ENCODE data around the gene LRP1B.

LRP1B gene

GRCh38 chr2:141348481-141348880 is 782.3 kb downstream of the LRP1B start:
- FAIRE-seq, result no peak

GRCh38 chr2:141341444-141341843 is 789.4 kb downstream of the LRP1B start:
- FAIRE-seq, result no peak
- peak; percentile 12 for DNase-seq (ENCODE audit: low spot score)

More at GRCh38 chr2:141348481-141348880, 782.3 kb downstream of the LRP1B start:
- DNase-seq (ENCODE audit: low spot score), result no peak

- no peak for FAIRE-seq
- DNase-seq (ENCODE audit: low spot score), result peak; percentile 2
These were observed 799.7 kb downstream of the LRP1B start for GRCh38 chr2:141331127-141331526.

- DNase-seq (ENCODE audit: low spot score) (no peak), FAIRE-seq (no peak)
These were observed 800.9 kb downstream of the LRP1B start for GRCh38 chr2:141329964-141330363.

DNA sequence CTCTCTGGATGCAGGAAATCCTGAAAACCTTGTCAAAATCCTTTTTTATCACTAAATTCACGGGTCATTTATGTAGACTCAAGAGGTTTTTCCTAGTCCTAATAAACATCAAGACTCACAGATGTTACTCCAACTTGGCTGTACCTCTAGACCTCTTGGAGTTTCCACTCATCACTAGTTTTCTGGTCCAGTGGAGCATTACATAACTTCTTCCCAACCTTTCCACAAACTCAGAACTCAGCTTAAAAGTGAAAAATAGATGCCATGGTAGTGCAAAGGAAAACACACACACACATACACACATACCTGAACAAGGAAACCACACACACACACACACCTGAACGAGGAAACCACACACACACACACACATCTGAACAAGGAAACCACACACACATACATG is 807.2 kb downstream of the LRP1B start:
- FAIRE-seq (no peak), DNase-seq (ENCODE audit: low spot score) (no peak)

DNA sequence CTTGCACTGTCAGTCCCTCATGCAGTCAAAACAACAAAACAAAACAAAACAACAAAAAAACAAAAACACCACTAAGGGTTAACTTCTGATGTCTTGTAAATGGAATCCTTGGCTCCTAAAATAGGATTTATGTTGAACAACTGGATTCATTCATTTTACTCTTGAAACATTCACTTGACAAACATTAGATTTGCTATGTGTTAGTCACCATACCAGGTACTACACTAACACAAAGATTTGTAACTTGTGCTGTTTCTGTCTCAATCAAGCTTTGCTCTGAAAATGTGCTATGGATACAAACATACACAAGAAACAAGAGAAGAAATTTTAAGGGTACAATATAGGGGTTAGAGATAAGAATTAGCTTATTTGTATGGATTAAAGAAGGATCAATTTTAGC is 812.8 kb downstream of the LRP1B start:
- DNase-seq (ENCODE audit: low spot score) (no peak), FAIRE-seq (no peak)

DNA sequence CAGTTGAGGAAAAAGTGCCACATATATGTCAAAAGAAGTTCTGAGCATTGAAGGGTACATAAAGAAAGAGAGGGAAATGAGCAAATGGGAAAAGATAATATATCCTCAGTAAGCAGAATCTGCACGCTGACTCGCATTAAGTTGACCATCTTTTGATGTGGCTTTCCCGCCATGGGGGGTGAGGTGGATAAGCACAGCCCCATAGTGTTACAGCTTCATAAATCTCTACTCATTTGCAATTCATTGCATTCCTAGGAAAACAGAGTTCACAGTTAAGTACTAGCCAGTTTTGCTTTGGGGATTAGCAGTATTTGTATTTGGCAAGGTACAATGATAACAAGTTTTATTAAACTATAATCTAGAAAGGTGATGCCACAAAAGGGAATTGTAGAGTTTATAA is 814.2 kb downstream of the LRP1B start:
- FAIRE-seq (no peak), DNase-seq (ENCODE audit: low spot score) (no peak)

DNA sequence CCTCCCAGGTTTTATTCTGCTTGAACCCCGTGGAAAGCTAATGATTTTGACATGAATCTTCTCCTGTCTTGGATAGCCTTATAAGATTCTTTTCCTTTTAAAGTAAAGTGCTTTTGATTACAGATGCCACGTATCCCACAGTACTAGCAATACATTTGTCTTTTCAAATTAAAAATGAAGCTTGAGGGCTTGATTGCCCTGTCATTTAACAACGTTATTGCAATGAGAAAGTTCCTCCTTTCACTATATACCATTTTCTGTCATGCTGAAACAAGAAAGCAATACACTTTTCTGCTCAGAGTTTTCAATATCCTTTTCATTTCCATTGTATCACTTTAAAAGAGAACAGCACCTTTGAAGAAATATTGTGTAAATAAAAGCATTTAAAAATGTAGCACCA is 814.7 kb downstream of the LRP1B start:
- FAIRE-seq (no peak), DNase-seq (ENCODE audit: low spot score) (no peak)

DNA sequence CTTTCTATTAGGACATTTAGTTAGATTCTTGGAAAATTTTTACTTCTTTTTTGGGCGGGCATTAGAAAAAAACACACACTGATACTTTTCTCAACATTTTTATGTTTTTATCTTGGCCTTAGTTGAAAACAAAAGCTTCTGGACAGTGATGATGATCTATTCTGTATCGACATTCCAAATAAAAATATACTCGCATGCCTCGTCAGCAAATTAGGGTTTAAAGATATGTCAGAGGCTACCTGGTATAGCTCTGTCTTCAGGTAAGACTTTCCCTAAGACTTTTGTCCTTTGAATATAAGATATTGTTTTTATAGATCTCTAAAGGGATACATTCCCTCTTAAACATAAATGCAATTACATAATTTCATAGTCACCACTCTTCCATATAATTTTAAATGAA is 816.8 kb downstream of the LRP1B start:
- DNase-seq (ENCODE audit: low spot score) (no peak), FAIRE-seq (no peak)

DNA sequence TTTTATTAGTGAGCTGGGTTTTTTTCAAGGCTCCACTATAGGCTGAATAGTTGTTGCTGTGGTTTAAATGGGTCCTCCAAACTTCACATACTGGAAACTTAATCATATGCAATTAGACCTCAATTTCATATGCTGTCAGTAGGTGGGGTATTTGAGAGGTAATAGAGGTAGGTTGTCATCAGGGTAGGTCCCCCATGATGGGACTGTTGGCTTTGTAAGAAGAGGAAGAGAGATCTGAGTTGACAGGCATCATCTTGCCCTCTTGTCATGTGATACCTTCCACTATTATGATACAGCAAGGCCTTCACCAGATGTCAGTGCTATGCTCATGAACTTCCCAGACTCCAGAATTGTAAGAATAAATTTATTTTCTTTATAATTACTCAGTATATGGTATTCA is 819.4 kb downstream of the LRP1B start:
- DNase-seq (ENCODE audit: low spot score) (no peak), FAIRE-seq (no peak)

- no peak for DNase-seq (ENCODE audit: low spot score)
- no peak for FAIRE-seq
These were observed 824.4 kb downstream of the LRP1B start for GRCh38 chr2:141306368-141306767.

- FAIRE-seq (no peak), DNase-seq (ENCODE audit: low spot score) (no peak)
These were observed 829.3 kb downstream of the LRP1B start for GRCh38 chr2:141301551-141301950.

DNA sequence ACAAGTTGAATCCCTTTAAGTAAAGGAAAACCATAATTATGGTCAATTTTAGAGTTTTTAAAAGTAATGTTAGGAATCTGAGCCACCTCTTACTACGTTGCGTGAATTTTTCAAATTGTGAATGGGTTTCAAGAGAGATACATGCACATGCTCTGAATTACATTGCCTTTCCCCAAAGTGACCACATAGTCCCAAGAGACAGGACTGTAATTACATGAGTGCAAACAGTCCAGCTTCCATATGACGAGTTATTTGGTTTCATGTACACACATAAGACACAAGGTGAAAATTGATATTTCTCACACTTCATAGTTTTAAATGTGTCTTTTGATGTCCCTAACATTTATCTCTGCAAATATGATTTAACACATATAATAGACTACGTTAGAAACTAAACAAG is 850.8 kb downstream of the LRP1B start:
- no peak for FAIRE-seq
- no peak for DNase-seq (ENCODE audit: low spot score)

- no peak for FAIRE-seq
These were observed 859.5 kb downstream of the LRP1B start for GRCh38 chr2:141271346-141271745.

GRCh38 chr2:141264848-141265247 is 866.0 kb downstream of the LRP1B start:
- DNase-seq (ENCODE audit: low spot score) (no peak), FAIRE-seq (no peak)

More at GRCh38 chr2:141271346-141271745, 859.5 kb downstream of the LRP1B start:
- DNase-seq (ENCODE audit: low spot score), result no peak

- FAIRE-seq, result no peak
- no peak for DNase-seq (ENCODE audit: low spot score)
These were observed 869.9 kb downstream of the LRP1B start for GRCh38 chr2:141260911-141261310.

DNA sequence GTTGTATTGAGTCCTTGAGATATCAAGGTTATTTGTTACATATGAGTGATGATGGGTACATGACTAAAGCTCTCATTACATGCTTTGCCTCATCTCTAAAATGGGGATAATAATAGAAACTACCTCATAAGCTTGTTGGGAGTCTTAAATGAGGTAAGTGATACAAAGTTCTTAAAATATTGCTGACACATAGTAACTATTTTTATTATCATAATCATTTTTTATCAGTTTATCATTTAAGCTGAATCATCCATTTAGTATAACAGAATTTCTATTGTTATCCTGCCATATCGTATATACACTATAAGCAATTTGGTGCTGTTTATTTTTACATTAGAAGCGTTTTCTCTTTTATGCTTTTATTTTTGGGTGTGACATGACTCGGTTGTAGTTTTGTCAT is 871.1 kb downstream of the LRP1B start:
- FAIRE-seq (no peak), DNase-seq (ENCODE audit: low spot score) (no peak)

DNA sequence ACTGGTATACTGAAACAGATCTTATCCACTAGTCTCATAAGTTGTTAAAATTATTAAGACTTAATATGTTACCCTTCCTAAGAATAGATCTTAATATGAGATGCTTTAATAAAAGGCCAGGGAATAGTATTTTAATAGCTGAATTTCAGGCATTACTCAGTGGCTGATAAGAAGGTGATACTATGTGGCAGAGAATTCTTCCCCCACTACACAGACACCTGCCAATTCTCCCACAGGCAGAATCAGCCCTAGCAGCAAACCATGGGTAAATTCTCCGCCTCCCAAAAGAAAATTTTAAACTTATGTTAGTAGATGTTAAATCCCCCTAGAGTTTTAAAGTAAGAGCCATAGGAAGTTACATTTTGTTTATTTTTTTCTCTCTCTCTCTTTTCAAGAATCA is 888.8 kb downstream of the LRP1B start:
- FAIRE-seq (no peak), DNase-seq (ENCODE audit: low spot score) (no peak)

- DNase-seq (ENCODE audit: low spot score), result no peak
- no peak for FAIRE-seq
These were observed 904.3 kb downstream of the LRP1B start for GRCh38 chr2:141226560-141226959.

- no peak for FAIRE-seq
- DNase-seq (ENCODE audit: low spot score), result no peak
These were observed 923.8 kb downstream of the LRP1B start for GRCh38 chr2:141207036-141207385.

DNA sequence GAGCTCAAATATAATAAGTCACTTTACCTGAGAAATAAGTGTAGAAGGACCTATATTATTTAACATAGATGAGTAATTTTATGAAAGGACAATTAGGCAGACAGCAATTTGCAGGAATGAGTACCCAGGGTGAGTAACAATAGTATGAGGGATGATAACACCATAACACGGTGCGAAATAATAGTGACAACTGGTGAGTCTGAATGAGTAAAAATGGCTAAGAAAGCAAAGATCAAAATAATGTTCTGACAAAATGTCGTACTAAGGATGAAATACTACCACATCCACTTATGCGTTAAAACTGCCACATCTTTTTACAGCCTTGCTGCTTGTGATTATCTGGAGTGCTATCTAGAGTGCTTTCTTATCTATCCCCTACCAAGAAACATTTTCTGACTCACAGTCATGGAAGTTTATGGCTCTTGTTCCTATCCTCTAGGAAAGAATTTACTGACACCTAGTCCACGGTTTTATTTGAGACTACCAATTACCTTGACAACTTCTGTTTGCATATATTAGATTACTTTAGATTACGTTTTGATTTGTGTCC is 929.7 kb downstream of the LRP1B start:
- no peak for DNase-seq (ENCODE audit: low spot score)
- no peak for FAIRE-seq

DNA sequence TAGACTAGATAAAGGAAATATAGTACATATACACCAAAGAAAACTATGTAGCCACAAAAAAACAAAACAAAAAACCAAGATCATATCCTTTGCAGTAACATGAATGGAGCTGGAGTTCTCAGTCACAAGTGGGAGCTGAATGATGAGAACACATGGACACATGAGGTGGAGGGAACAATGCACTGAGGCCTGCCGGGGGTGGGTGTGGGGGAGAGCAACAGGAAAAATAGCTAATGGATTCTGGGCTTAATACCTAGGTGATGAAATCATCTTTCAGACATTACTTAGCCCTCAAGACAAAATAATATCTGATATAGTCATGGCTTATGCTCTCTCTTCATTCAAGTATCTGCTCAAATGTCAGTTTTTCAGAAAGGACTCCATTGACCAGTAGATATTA is 930.6 kb downstream of the LRP1B start:
- no peak for FAIRE-seq

DNA sequence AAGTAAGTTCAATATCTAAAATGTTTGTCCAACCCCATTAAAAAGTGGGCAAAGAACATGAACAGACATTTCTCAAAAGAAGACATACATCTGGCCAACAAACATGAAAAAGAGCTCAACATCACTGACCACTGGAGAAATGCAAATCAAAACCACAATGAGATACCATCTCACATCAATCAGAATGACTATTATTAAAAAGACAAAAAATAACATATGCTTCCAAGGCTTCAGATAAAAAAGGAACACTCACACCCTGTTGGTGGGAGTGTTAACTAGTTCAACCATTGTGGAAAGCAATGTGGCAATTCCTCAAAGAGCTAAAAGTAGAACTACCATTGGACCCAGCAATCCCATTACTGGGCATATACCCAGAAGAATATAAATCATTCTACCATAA is 931.1 kb downstream of the LRP1B start:
- no peak for FAIRE-seq

More for the DNA sequence above, 930.6 kb downstream of the LRP1B start:
- no peak for DNase-seq (ENCODE audit: low spot score)

GRCh38 chr2:141195087-141195486 is 935.7 kb downstream of the LRP1B start:
- FAIRE-seq, result no peak

More for the DNA sequence above, 931.1 kb downstream of the LRP1B start:
- DNase-seq (ENCODE audit: low spot score), result no peak

More at GRCh38 chr2:141195087-141195486, 935.7 kb downstream of the LRP1B start:
- no peak for DNase-seq (ENCODE audit: low spot score)

Measured in urothelium cell line (cell line).